ENCODE measurements around the gene FILIP1L.

DNA sequence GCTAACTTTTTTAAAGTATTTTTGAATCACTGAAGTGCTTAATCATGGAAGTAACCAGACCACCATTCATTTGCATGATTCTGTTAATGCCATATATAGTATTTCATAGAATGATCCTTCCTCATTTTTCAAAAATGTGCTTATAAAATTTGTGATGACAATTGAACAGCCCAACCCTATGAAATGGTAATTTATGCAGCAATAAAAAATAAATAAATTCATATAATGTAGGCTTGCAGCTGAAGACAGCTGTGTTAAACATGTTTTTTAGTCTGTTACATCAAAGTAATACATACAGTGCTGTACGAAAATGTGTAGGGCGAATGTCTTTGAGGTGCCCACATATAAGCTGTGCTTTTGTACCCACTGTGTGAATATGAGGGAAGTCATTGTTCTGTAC, 131.7 kb downstream of the FILIP1L start:
- TF ChIP-seq, protein P1, sequence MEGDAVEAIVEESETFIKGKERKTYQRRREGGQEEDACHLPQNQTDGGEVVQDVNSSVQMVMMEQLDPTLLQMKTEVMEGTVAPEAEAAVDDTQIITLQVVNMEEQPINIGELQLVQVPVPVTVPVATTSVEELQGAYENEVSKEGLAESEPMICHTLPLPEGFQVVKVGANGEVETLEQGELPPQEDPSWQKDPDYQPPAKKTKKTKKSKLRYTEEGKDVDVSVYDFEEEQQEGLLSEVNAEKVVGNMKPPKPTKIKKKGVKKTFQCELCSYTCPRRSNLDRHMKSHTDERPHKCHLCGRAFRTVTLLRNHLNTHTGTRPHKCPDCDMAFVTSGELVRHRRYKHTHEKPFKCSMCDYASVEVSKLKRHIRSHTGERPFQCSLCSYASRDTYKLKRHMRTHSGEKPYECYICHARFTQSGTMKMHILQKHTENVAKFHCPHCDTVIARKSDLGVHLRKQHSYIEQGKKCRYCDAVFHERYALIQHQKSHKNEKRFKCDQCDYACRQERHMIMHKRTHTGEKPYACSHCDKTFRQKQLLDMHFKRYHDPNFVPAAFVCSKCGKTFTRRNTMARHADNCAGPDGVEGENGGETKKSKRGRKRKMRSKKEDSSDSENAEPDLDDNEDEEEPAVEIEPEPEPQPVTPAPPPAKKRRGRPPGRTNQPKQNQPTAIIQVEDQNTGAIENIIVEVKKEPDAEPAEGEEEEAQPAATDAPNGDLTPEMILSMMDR (IDR thresholded peaks at IDR 0.05 in 2 of 3, conservative IDR thresholded peaks at IDR 0.05 in 1 of 3; ENCODE audit: borderline replicate concordance in 1 of 3, insufficient read depth in 1 of 3, low read depth in 2 of 3, low read length in 2 of 3): no peak
- TF ChIP-seq POLR2AphosphoS5 (IDR thresholded peaks at IDR 0.05; ENCODE audit: low read depth, low read length) (no peak), EZH2 (IDR thresholded peaks at IDR 0.05) (no peak), JUND (IDR thresholded peaks at IDR 0.05) (no peak), ELF1 (IDR thresholded peaks at IDR 0.05; ENCODE audit: borderline replicate concordance, low read depth) (no peak), POLR2A (IDR thresholded peaks at IDR 0.05; ENCODE audit: borderline replicate concordance, extremely low read depth, insufficient read depth, insufficient read length) (no peak), SRF (IDR thresholded peaks at IDR 0.05; ENCODE audit: low read depth) (no peak), SIN3A (IDR thresholded peaks at IDR 0.05; ENCODE audit: low read depth) (no peak), RAD21 (IDR thresholded peaks at IDR 0.05; ENCODE audit: low read depth) (no peak), YY1 (IDR thresholded peaks at IDR 0.05; ENCODE audit: extremely low read depth, insufficient replicate concordance, low read depth, low read length) (no peak)
- TF ChIP-seq, protein P2, sequence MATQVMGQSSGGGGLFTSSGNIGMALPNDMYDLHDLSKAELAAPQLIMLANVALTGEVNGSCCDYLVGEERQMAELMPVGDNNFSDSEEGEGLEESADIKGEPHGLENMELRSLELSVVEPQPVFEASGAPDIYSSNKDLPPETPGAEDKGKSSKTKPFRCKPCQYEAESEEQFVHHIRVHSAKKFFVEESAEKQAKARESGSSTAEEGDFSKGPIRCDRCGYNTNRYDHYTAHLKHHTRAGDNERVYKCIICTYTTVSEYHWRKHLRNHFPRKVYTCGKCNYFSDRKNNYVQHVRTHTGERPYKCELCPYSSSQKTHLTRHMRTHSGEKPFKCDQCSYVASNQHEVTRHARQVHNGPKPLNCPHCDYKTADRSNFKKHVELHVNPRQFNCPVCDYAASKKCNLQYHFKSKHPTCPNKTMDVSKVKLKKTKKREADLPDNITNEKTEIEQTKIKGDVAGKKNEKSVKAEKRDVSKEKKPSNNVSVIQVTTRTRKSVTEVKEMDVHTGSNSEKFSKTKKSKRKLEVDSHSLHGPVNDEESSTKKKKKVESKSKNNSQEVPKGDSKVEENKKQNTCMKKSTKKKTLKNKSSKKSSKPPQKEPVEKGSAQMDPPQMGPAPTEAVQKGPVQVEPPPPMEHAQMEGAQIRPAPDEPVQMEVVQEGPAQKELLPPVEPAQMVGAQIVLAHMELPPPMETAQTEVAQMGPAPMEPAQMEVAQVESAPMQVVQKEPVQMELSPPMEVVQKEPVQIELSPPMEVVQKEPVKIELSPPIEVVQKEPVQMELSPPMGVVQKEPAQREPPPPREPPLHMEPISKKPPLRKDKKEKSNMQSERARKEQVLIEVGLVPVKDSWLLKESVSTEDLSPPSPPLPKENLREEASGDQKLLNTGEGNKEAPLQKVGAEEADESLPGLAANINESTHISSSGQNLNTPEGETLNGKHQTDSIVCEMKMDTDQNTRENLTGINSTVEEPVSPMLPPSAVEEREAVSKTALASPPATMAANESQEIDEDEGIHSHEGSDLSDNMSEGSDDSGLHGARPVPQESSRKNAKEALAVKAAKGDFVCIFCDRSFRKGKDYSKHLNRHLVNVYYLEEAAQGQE (IDR thresholded peaks at IDR 0.05; ENCODE audit: low read depth): no peak

Measured in HCT116 (cell line).